ENCODE data around the gene DHRS7.

DHRS7 gene

GRCh38 chr14:60178164-60178563 is 13.0 kb upstream of the DHRS7 start:
- Mint-ChIP-seq H3K4me1 (ENCODE audit: low read depth in 2 of 2) (peaks cover 0 to 2% of the 10 kb centered on the region in 2 donors), H3K27ac (no peak overlapping the region), H3K27me3 (peaks cover 0 to 9% of the 10 kb centered on the region in 2 donors)

DNA sequence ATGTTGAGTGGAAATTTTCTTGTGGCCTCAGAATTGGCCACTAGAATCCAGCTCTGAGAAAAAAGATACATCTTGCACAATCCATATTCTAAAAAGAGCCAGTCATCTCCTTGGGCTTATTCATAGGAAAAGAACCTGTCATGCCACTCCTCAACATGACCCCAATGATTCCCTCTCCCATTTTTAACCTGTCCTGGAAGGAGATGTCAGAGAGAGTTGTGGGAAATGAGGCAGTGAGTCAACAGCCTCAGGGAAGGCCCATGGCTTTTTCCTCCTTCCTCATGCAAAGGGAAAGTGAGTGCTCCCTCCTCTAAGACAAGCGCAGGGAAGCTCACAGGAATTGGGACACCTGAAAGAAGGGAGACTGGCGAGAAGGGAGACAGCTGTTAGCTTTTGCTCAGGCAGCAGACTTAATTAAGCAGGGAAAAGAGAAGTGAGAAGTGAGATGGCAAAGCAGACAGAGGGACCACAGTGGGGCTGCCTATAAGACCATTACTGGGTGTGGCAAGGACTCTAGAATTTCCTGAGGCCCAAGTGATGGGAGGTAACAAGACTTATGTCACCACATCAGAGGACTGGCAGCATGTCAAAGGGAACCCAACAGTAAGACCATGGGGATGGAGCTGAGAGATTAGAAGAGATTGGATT is 10.2 kb upstream of the DHRS7 start:
- H3K4me3 Mint-ChIP-seq: no peak overlapping the region

More at GRCh38 chr14:60178164-60178563, 13.0 kb upstream of the DHRS7 start:
- H3K4me3 Mint-ChIP-seq: no peak overlapping the region
- DNase-seq (no peak), ATAC-seq (replicated peaks) (no peak)
- H3K36me3 Mint-ChIP-seq (ENCODE audit: insufficient read depth): no peaks in the 10 kb centered on the region
- H3K9me3 Mint-ChIP-seq: peaks cover 0 to 1% of the 10 kb centered on the region in 2 donors

GRCh38 chr14:60174352-60175254 is 9.4 kb upstream of the DHRS7 start:
- no peak for DNase-seq
- Mint-ChIP-seq H3K4me3 (no peak overlapping the region), H3K36me3 (ENCODE audit: insufficient read depth) (no peaks in the 10 kb centered on the region), H3K27ac (no peak overlapping the region), H3K27me3 (peaks cover 0 to 9% of the 10 kb centered on the region in 2 donors), H3K4me1 (ENCODE audit: low read depth in 2 of 2) (no peaks in the 10 kb centered on the region), H3K9me3 (no peaks in the 10 kb centered on the region)
- no peak for ATAC-seq (replicated peaks)

More for the DNA sequence above, 10.2 kb upstream of the DHRS7 start:
- no peak for ATAC-seq (replicated peaks)
- Mint-ChIP-seq H3K36me3 (ENCODE audit: insufficient read depth) (no peaks in the 10 kb centered on the region), H3K9me3 (no peaks in the 10 kb centered on the region), H3K27me3 (peaks cover 0 to 9% of the 10 kb centered on the region in 2 donors), H3K4me1 (ENCODE audit: low read depth in 2 of 2) (no peaks in the 10 kb centered on the region), H3K27ac (no peak overlapping the region)
- no peak for DNase-seq

- H3K27ac Mint-ChIP-seq: no peak overlapping the region
- no peak overlapping the region for H3K4me3 Mint-ChIP-seq
- no peak for ATAC-seq (replicated peaks)
- H3K9me3 Mint-ChIP-seq: no peaks in the 10 kb centered on the region
- no peaks in the 10 kb centered on the region for H3K36me3 Mint-ChIP-seq (ENCODE audit: insufficient read depth)
- H3K4me1 Mint-ChIP-seq (ENCODE audit: low read depth in 2 of 2): peaks cover under 1 to 2% of the 10 kb centered on the region in 2 donors
- no peak for DNase-seq
- H3K27me3 Mint-ChIP-seq: peaks cover 0 to 9% of the 10 kb centered on the region in 2 donors
These were observed 6.5 kb upstream of the DHRS7 start for GRCh38 chr14:60171690-60172089.

- no peak overlapping the region for H3K4me3 Mint-ChIP-seq
- peaks cover 8 to 10% of the 10 kb centered on the region in 2 donors for H3K4me1 Mint-ChIP-seq (ENCODE audit: low read depth in 2 of 2)
- H3K36me3 Mint-ChIP-seq (ENCODE audit: insufficient read depth): no peaks in the 10 kb centered on the region
- H3K9me3 Mint-ChIP-seq: no peaks in the 10 kb centered on the region
- no peak overlapping the region for H3K27ac Mint-ChIP-seq
- DNase-seq (no peak), ATAC-seq (replicated peaks) (no peak)
- H3K27me3 Mint-ChIP-seq: peaks cover 0 to 9% of the 10 kb centered on the region in 2 donors
These were observed 5.8 kb upstream of the DHRS7 start for GRCh38 chr14:60170948-60171347.

DNA sequence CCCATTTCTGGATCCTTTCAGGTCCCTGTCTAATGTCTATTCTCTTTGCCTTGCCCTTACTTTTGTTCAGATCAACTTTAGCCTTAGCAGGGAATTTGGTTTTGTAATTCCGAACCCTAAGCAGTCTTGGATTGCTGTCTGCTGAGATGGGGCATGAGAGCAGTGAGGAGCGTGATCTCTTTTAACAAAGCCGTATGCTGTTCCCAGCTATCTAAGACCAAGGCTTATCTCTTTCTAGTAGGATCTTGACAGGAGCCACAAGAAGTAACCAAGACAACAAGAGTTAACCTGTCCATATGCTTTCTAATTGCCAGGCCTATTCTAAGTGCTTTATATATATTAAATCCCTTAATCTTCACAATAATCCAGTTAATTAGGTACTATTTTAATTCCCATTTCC is 4.5 kb upstream of the DHRS7 start:
- DNase-seq (no peak), ATAC-seq (replicated peaks) (no peak)
- Mint-ChIP-seq H3K9me3 (no peaks in the 10 kb centered on the region), H3K4me3 (no peak overlapping the region), H3K36me3 (ENCODE audit: insufficient read depth) (peaks cover 4% of the 10 kb centered on the region), H3K27ac (no peak overlapping the region), H3K4me1 (ENCODE audit: low read depth in 2 of 2) (peaks cover 10 to 16% of the 10 kb centered on the region in 2 donors), H3K27me3 (peaks cover 0 to 4% of the 10 kb centered on the region in 2 donors)

DNA sequence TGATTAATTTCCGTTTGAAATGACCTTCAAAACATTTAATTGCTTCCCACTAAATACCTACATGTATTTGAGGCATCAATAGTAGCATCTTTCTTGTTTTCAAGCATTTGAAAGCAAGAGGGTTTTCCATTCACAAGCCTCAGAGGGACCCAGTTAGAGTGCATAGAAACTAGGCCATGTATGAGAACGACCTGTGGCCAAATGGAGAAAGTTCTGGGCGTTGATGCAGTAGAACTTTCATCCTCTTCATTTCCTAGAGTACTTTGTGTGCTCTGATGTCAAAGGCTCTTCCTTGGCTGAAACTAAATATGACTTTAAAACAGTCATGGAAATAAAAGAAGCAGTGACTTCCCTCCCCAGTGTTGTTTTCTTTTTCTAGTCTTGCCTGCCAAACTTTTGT is 944 bp upstream of the DHRS7 start:
- Mint-ChIP-seq H3K4me3 (peak overlapping the region; percentile 97 to 98), H3K9me3 (no peaks in the 10 kb centered on the region), H3K27me3 (no peaks in the 10 kb centered on the region), H3K4me1 (ENCODE audit: low read depth in 2 of 2) (peaks cover 31 to 41% of the 10 kb centered on the region in 2 donors), H3K27ac (peak overlapping the region; percentile 98 to 100), H3K36me3 (ENCODE audit: insufficient read depth) (peaks cover 9% of the 10 kb centered on the region)
- DNase-seq (no peak), ATAC-seq (replicated peaks) (peak; percentile 21)

DNA sequence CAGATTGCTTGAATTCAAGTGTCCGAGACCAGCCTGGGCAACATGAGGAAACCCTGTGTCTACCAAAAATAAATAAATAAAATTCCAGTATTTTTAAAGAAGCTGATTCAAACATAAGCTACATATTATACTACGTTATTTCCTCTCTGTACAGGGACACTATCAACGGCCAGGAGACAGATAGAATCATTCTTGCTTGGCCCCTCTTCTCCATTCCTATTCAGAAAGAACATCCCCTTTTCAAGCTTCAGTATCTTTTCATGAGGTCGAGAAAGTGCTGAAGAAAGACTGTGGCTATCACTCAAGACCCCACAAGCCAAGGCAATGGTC is 314 bp upstream of the DHRS7 start:
- peak; percentile 9 for ATAC-seq (replicated peaks)
- peak overlapping the region; percentile 98 to 100 for H3K27ac Mint-ChIP-seq
- H3K4me1 Mint-ChIP-seq (ENCODE audit: low read depth in 2 of 2): peaks cover 33 to 47% of the 10 kb centered on the region in 2 donors
- H3K36me3 Mint-ChIP-seq (ENCODE audit: insufficient read depth): peaks cover 9% of the 10 kb centered on the region
- H3K4me3 Mint-ChIP-seq: peak overlapping the region; percentile 97 to 98
- DNase-seq: no peak
- no peaks in the 10 kb centered on the region for H3K27me3 Mint-ChIP-seq
- no peaks in the 10 kb centered on the region for H3K9me3 Mint-ChIP-seq

DNA sequence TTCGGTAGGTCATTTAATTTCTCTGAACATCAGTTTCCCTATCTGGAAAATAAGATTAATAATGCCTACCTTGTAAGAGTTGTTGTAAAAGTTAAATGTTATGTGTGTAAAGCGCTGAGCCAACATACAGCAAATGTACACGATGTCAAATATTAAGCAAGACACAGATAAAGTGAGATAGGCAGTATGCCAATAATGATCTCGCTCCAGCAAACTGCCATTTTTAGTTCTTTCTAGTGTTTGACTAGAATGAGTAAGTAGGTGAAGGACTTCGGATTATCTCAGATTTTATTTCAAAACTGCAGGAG is 840 bp downstream of the DHRS7 start:
- no peak for DNase-seq
- H3K27ac Mint-ChIP-seq: peak overlapping the region; percentile 98 to 100
- peak overlapping the region; percentile 97 to 98 for H3K4me3 Mint-ChIP-seq
- peak; percentile 18 for ATAC-seq (replicated peaks)
- peaks cover 39 to 54% of the 10 kb centered on the region in 2 donors for H3K4me1 Mint-ChIP-seq (ENCODE audit: low read depth in 2 of 2)
- no peaks in the 10 kb centered on the region for H3K27me3 Mint-ChIP-seq
- no peaks in the 10 kb centered on the region for H3K9me3 Mint-ChIP-seq
- H3K36me3 Mint-ChIP-seq (ENCODE audit: insufficient read depth): peaks cover 9% of the 10 kb centered on the region

- Mint-ChIP-seq H3K4me3 (peak overlapping the region; percentile 97 to 98), H3K27ac (peak overlapping the region; percentile 98 to 100), H3K27me3 (no peaks in the 10 kb centered on the region), H3K4me1 (ENCODE audit: low read depth in 2 of 2) (peaks cover 42 to 59% of the 10 kb centered on the region in 2 donors), H3K9me3 (no peaks in the 10 kb centered on the region), H3K36me3 (ENCODE audit: insufficient read depth) (peaks cover 9% of the 10 kb centered on the region)
- ATAC-seq (replicated peaks) (no peak), DNase-seq (no peak)
These were observed 1.5 kb downstream of the DHRS7 start for GRCh38 chr14:60163693-60164092.

- Mint-ChIP-seq H3K4me3 (peak overlapping the region in 1 of 2 donors; percentile 13), H3K27me3 (no peaks in the 10 kb centered on the region), H3K9me3 (no peaks in the 10 kb centered on the region), H3K27ac (peak overlapping the region; percentile 57 to 64), H3K36me3 (ENCODE audit: insufficient read depth) (peaks cover 13% of the 10 kb centered on the region), H3K4me1 (ENCODE audit: low read depth in 2 of 2) (peaks cover 48 to 65% of the 10 kb centered on the region in 2 donors)
- DNase-seq (no peak), ATAC-seq (replicated peaks) (no peak)
These were observed 3.7 kb downstream of the DHRS7 start for GRCh38 chr14:60161196-60162107.

DNA sequence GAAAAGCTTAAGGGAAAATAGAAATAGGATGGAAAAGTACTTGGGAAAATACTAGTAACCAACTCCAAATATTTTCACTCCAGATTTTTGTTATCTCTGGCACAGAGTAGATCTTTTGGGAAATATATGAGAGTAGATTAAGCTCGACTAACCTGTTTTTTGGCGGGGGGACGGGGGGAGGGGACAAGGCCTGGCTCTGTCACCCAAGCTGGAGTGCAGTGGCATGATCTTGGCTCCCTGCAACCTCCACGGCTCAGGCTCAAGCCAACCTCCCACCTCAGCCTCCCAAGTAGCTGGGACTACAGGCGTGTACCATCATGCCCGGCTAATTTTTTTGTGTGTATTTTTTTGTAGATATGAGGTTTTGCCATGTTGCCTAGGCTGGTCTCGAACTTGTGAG is 4.8 kb downstream of the DHRS7 start:
- ATAC-seq (replicated peaks) (no peak), DNase-seq (no peak)
- H3K27ac Mint-ChIP-seq: peak overlapping the region in 1 of 2 donors; percentile 57
- H3K9me3 Mint-ChIP-seq: no peaks in the 10 kb centered on the region
- no peaks in the 10 kb centered on the region for H3K27me3 Mint-ChIP-seq
- no peak overlapping the region for H3K4me3 Mint-ChIP-seq
- H3K4me1 Mint-ChIP-seq (ENCODE audit: low read depth in 2 of 2): peaks cover 45 to 64% of the 10 kb centered on the region in 2 donors
- H3K36me3 Mint-ChIP-seq (ENCODE audit: insufficient read depth): peaks cover 16% of the 10 kb centered on the region

GRCh38 chr14:60154671-60155070 is 10.5 kb downstream of the DHRS7 start:
- Mint-ChIP-seq H3K36me3 (ENCODE audit: insufficient read depth) (peaks cover 23% of the 10 kb centered on the region), H3K27me3 (no peaks in the 10 kb centered on the region), H3K27ac (peak overlapping the region; percentile 80 to 94), H3K9me3 (no peaks in the 10 kb centered on the region), H3K4me3 (peak overlapping the region; percentile 40 to 54), H3K4me1 (ENCODE audit: low read depth in 2 of 2) (peaks cover 46 to 54% of the 10 kb centered on the region in 2 donors)
- DNase-seq: no peak
- ATAC-seq (replicated peaks): no peak

Measured in effector memory CD8-positive, alpha-beta T cell (primary cell).